H1 (cell line): ENCODE measurements around the gene NCAPD2.

Experiments used
- CTCF ChIP-seq, 3 experiments: IDR thresholded peaks; 1 replicate in 2 of 3; 2 replicates in 1 of 3; pipeline versions ENCODE4 v1.5.1 to v1.6.1; 2011; ENCODE audit warnings: low read length in 3 of 3, mild to moderate bottlenecking in 3 of 3, inconsistent platforms in 2 of 3, low read depth in 1 of 3, moderate library complexity in 1 of 3; ENCODE audit not compliant: insufficient read depth in 1 of 3; ENCODE audit errors: control extremely low read depth in 1 of 3
- EZH2 ChIP-seq: fragments of 200-600 bp; sonication (generic); IDR thresholded peaks from 2 replicates; pipeline ENCODE4 v1.7.1; 2012; ENCODE audit warnings: low read depth, mild to moderate bottlenecking, moderate library complexity, low read length, inconsistent platforms; ENCODE audit not compliant: severe bottlenecking
- KDM1A ChIP-seq: fragments of 200-600, 300-600 bp; sonication (generic); IDR thresholded peaks from 2 replicates; pipeline ENCODE4 v1.7.1; 2016; ENCODE audit warnings: mild to moderate bottlenecking, low read length, borderline replicate concordance
- KDM5A ChIP-seq: fragments of 200-600 bp; IDR thresholded peaks from 2 replicates; pipeline ENCODE4 v1.7.1; 2012; ENCODE audit warnings: mild to moderate bottlenecking, low read length, inconsistent platforms, mixed read lengths
- NANOG ChIP-seq: IDR thresholded peaks from 2 replicates; pipeline ENCODE4 v1.6.1; 2011; ENCODE audit warnings: low read length, low read depth, mild to moderate bottlenecking, inconsistent platforms; ENCODE audit not compliant: insufficient read depth, poor library complexity, severe bottlenecking
- POLR2A ChIP-seq, 2 experiments: IDR thresholded peaks; 1 replicate in 1 of 2; 2 replicates in 1 of 2; pipeline ENCODE4 v1.6.1; 2011; ENCODE audit warnings: low read depth in 2 of 2, low read length in 2 of 2, mild to moderate bottlenecking in 2 of 2; ENCODE audit errors: control extremely low read depth in 1 of 2
- POLR2AphosphoS5 ChIP-seq: IDR thresholded peaks from 2 replicates; pipeline ENCODE4 v1.6.1; 2011; ENCODE audit warnings: low read depth, low read length
- RNF2 ChIP-seq: fragments of 200-900, 300-1000 bp; sonication (generic); IDR thresholded peaks from 2 replicates; pipeline ENCODE4 v1.7.1; 2016; ENCODE audit warnings: borderline replicate concordance, low read depth, mild to moderate bottlenecking, antibody characterized with exemption, low read length; ENCODE audit not compliant: poor library complexity, severe bottlenecking; ENCODE audit errors: missing control alignments
- SIN3A ChIP-seq, 2 experiments: IDR thresholded peaks in 1 of 2; conservative IDR thresholded peaks in 1 of 2; 2 replicates each; pipeline ENCODE4 v1.6.1; 2011 to 2012; ENCODE audit warnings: low read length in 2 of 2, improper control_type of control experiment in 1 of 2, low read depth in 1 of 2, mild to moderate bottlenecking in 1 of 2
- SUZ12 ChIP-seq: fragments of 200-600 bp; sonication (generic); IDR thresholded peaks from 2 replicates; pipeline ENCODE4 v1.6.1; 2012; ENCODE audit warnings: mild to moderate bottlenecking, inconsistent platforms, low read length, moderate library complexity, mixed read lengths
- ZNF274 ChIP-seq: IDR thresholded peaks from 2 replicates; pipeline ENCODE4 v1.7.0; 2012; ENCODE audit warnings: low read length, borderline replicate concordance; ENCODE audit errors: extremely low read depth

- TF ChIP-seq EZH2 (no peak), CTCF (IDR thresholded peaks at IDR 0.05; ENCODE audit: control extremely low read depth in 1 of 3, insufficient read depth in 1 of 3, low read depth in 1 of 3, low read length in 3 of 3) (no peak), POLR2A (IDR thresholded peaks at IDR 0.05; ENCODE audit: control extremely low read depth in 1 of 2, low read depth in 2 of 2, low read length in 2 of 2) (no peak), KDM5A (no peak), RNF2 (no peak), SUZ12 (no peak), KDM1A (no peak), POLR2AphosphoS5 (no peak), SIN3A (conservative IDR thresholded peaks at IDR 0.05 in 1 of 2, IDR thresholded peaks at IDR 0.05 in 1 of 2; ENCODE audit: low read depth in 1 of 2, low read length in 2 of 2) (no peak), ZNF274 (no peak), NANOG (no peak)
Observed at GRCh38 chr12:6476489-6476888, 17.4 kb upstream of the NCAPD2 start.
